HG03575 (cell line): ENCODE data around the gene RTEL1.

Experiments
- ATAC-seq: cut with Tn5 transposase; IDR thresholded peaks from one replicate; pipeline ENCODE4 v1.9.1; 2021; ENCODE audit not compliant: unreplicated experiment, insufficient number of reproducible peaks, low FRiP score; ENCODE audit errors: extremely low read depth

Gene RTEL1

GRCh38 chr20:63744158-63744557, 86.0 kb downstream of the RTEL1 start:
- ATAC-seq: no peak

GRCh38 chr20:63744574-63745423, 86.7 kb downstream of the RTEL1 start:
- no peak for ATAC-seq

- no peak for ATAC-seq
Measured at GRCh38 chr20:63745424-63745805, 87.3 kb downstream of the RTEL1 start.
